ENCODE measurements around the gene OR4F15. TPM values are rescaled to one million over a fixed set of nuclear protein-coding genes. Genes with fewer than 3 reads are reported as not detected.

The OR4F15 gene
- not detected in 2 replicates for total RNA-seq

DNA sequence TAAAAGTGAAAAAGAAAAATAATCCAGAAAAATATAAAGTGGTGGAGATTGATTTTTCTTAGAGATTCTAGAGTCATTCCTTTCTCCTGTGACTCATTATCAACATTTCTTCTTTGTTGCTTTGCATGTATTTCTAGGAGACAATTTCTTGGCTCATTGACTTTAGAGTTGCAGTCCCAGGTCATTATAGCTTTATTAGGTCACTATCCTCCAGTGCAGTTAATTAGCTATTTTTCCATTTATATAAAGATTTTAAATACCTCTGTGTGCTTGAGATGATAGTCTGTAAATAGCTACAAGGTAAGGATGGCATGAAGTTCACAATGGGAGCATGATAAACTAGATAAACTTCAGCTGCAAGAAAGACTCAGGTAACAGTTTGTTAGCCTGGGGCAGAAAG is at the start of gene OR4F15:
Gene OR4F15, plus strand, starts transcription at position 301 of the 400 bp plus-strand sequence. CDS start 5,985 bp downstream, outside the sequence.

DNA sequence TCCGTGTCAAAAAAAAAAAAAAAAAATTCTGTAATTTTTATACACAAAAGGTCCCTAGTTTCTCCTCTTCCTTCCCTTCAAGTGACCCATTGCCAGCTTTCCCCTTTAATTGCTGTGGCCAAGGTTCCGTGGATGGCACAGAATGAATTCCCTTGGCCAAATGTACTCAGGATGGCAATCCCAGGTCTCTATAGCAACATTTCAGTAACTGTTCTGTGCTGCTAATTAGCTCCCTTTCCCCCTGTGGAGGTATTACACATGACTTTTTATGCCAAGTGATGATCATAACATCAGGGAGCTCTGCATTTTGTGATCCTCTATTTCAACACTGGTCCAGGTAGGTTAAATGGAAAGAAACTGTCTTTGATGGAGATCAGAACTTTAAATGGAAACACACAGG is 8.8 kb upstream of the OR4F15 start, which contains the start of gene OR4F6:
Gene OR4F6, plus strand, starts transcription at position 301 of the 400 bp plus-strand sequence. CDS start 2,211 bp downstream, outside the sequence.

Small RNA genes within 50 kb of the gene (small RNA-seq; reads per million reads assigned to genes)
- gene RN7SL209P = not detected

Other genes starting within 250 kb of the OR4F15 start
- gene TM2D3, start 159.8 kb upstream of the OR4F15 start, total RNA-seq = 33.0 and 39.6 TPM in 2 replicates
- gene TARS3, start 87.7 kb upstream of the OR4F15 start, total RNA-seq = 8.8 and 10.0 TPM in 2 replicates
- gene OR4F6, start 8.7 kb upstream of the OR4F15 start, total RNA-seq = not detected in 2 replicates